GM18520 (cell line): Measurements from ENCODE around the gene ITGB1BP2.
"Not testable (repeated sequence)": the region's sequence is repeated elsewhere in the genome, so short reads cannot be mapped to it uniquely, and the experiment has no call there.

Experiments used
- ATAC-seq: cut with Tn5 transposase; IDR thresholded peaks from one replicate; pipeline ENCODE4 v1.9.1; 2021; ENCODE audit not compliant: unreplicated experiment

ITGB1BP2 gene

GRCh38 chrX:71300495-71300894 is 1.1 kb upstream of the ITGB1BP2 start:
- ATAC-seq, result not testable (repeated sequence)

- no peak for ATAC-seq
Observed at GRCh38 chrX:71302461-71303213, 1.1 kb downstream of the ITGB1BP2 start.

DNA sequence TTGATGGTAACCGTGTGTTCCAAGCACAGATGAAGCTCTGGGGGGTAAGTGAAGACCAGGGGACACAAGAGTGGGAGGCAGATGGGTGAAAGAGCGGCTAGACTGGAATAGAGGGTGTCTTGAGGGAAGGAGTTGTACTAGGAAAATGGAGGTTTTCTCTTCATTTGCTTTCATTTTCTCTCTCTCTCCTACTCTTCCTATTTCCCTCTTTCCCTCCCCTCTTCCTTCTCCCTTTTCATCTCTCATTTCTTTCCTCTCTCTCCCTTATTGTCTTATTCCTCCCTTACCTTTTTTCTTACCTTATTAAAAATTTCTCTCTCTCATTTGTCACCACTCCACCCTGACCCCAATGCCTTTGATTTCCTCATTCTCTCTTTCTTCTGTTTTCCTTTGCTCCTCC is 3.0 kb downstream of the ITGB1BP2 start:
- no peak for ATAC-seq

- ATAC-seq, result no peak
Observed at GRCh38 chrX:71315917-71316316, 14.4 kb downstream of the ITGB1BP2 start.

GRCh38 chrX:71316959-71317358 is 15.4 kb downstream of the ITGB1BP2 start:
- ATAC-seq, result not testable (repeated sequence)

DNA sequence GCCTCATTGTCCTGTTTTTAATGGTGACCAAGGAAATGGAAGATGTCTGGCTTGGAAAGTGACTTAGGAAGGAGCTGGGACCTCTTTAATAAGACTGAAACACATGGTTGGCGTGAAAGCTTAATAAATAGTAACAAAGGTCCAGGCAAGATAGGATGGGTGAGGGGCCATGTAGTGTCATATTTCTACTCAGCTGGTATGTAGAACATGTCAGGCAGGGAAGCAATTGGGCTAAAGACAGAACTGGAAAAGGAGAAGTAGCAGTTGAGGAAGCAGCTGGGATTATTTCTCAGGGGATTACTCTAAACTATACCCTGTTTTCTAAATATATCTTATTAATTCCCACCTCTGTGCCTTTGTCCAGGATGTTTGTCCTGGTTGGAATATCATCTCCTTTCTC is 18.6 kb downstream of the ITGB1BP2 start:
- ATAC-seq, result no peak

GRCh38 chrX:71321731-71322130 is 20.2 kb downstream of the ITGB1BP2 start:
- no peak for ATAC-seq

DNA sequence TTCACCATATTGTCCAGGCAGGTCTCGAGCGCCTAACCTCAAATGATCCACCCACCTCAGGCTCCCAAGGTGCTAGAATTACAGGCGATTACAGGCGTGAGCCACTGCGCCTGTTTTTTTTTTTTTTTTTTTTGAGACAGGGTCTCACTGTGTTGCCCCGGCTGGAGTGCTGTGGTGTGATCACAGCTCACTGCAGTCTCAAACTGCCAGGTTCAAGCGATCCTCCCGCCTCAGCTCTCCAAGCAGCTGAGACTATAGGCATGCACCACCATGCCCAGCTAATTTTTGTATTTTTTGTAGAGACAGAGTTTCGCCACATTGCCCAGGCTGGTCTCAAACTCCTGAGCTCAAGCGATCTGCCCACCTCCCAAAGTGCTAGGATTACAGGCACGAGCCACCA is 22.9 kb downstream of the ITGB1BP2 start:
- ATAC-seq, result not testable (repeated sequence)

DNA sequence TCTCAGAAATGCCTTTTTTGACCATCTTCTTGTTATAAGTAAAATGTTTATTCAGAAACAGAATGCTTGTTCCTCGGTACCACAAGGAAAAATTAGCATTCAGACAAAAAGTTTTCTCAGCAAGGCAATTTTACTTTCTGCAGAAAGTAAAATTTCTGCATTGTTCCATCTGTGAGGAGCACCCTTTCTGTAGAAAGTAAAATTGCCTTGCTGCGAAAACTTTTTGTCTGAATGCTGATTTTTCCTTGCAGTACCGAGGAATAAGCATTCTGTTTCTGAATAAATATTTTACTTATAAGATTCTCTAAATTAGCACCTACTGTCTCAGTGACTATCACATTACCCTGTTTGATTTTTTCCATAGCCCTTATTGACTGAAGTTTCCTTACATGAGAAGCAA is 24.8 kb downstream of the ITGB1BP2 start:
- ATAC-seq, result no peak

DNA sequence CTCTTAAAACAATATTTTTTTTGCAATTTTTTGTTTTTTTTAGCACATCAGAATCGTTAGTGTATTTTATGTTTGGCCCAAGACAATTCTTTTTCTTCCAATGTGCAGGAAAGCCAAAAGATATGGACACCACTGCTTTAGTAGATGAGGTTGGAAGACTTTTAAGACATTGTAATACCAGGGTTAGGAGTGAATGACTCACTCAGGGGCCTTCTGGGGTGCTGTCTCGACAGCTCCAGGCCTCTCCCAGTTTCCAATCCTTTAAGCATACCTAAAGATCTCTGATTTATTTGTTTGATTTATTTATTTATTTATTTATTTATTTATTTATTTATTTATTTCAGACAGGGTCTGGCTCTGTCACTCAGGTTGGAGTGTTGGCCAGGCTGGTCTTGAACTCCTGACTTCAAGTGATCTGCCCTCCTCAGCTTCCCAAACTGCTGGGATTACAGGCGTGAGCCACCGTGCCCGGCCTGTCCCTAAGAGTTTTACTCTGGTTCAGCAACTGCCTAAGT is 47.7 kb downstream of the ITGB1BP2 start:
- not testable (repeated sequence) for ATAC-seq

DNA sequence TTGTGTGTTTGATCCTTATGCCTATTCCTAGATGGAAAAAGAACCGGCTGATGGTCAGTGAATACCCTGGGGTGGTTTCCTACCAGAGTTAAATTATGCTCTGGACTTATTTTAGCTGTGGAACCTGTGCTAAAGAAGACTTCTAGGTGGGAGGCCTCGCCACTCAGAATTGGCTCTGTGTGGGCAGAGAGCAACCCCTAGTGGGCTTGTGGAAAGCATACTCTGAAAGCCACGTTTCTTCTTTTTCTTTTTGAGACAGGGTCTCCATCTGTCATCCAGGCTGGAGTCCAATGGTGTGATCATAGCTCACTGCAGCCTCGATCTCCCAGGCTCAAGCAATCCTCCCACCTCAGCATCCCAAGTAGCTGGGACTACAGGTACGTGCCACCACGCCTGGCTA is 48.3 kb downstream of the ITGB1BP2 start:
- ATAC-seq, result not testable (repeated sequence)

DNA sequence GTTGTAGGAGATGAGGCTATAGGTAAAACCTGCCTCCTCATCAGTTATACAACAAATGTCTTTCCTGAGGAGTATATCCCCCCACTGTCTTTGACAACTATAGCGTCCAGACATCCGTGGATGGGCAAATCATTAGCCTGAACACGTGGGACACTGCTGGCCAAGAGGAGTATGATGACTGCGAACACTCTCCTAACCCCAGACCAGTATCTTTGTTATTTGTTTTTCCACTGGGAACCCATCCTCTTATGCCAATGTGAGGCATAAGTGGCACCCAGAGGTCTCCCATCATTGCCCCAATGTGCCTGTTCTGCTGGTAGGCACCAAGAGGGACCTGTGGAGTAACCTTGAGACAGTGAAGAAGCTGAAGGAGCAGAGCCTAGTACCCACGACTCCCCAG is 50.9 kb downstream of the ITGB1BP2 start:
- not testable (repeated sequence) for ATAC-seq
